GM23338 (cell line): ENCODE data around the gene MYO18B. TPM values are rescaled to one million over a fixed set of nuclear protein-coding genes. Genes with fewer than 3 reads are reported as not detected.

Experiments
- ATAC-seq: fragments of 200-7000 bp; cut with Tn5 transposase; 3 replicates; pipeline ENCODE4 v1.9.1; 2020
- DNase-seq: peaks from one replicate; pipeline ENCODE4 v3.0.0-alpha.2; 2015; ENCODE audit warnings: low spot score
- H2AFZ ChIP-seq: fragments of 200-600 bp; sonication (generic); 2 replicates; pipeline ENCODE4 v1.8.0; 2016; ENCODE audit warnings: antibody characterized with exemption, mild to moderate bottlenecking, moderate library complexity
- H3F3A ChIP-seq: fragments of 200-600 bp; sonication (generic); replicated peaks from 2 replicates; pipeline ENCODE4 v1.8.0; 2017; ENCODE audit warnings: antibody characterized with exemption, mixed run types, low read depth
- H3K27ac ChIP-seq: fragments of 200-600 bp; sonication (generic); 2 replicates; pipeline ENCODE4 v1.6.1; 2016; ENCODE audit warnings: low read depth
- H3K27me3 ChIP-seq: fragments of 200-600 bp; sonication (generic); 2 replicates; pipeline ENCODE4 v1.8.0; 2016; ENCODE audit warnings: mild to moderate bottlenecking, mixed run types, moderate library complexity; ENCODE audit not compliant: insufficient read depth
- H3K36me3 ChIP-seq: fragments of 200-600 bp; sonication (generic); 2 replicates; pipeline ENCODE4 v1.8.0; 2016; ENCODE audit warnings: mild to moderate bottlenecking; ENCODE audit not compliant: insufficient read depth
- H3K4me1 ChIP-seq: fragments of 200-600 bp; sonication (generic); 2 replicates; pipeline ENCODE4 v1.8.0; 2016; ENCODE audit warnings: mild to moderate bottlenecking, moderate library complexity; ENCODE audit not compliant: insufficient read depth
- H3K4me2 ChIP-seq: fragments of 200-600 bp; sonication (generic); 2 replicates; pipeline ENCODE4 v1.7.1; 2017; ENCODE audit warnings: mixed run types
- H3K4me3 ChIP-seq: fragments of 200-600 bp; sonication (generic); 2 replicates; pipeline ENCODE4 v1.6.1; 2016; ENCODE audit warnings: mixed run types
- H3K79me2 ChIP-seq: fragments of 200-600 bp; sonication (generic); replicated peaks from 2 replicates; pipeline ENCODE4 v1.8.0; 2017; ENCODE audit warnings: mild to moderate bottlenecking; ENCODE audit not compliant: insufficient read depth
- H3K9me2 ChIP-seq: fragments of 200-600 bp; sonication (generic); 2 replicates; pipeline ENCODE4 v1.8.0; 2017; ENCODE audit not compliant: insufficient read depth
- H4K20me1 ChIP-seq: fragments of 200-600 bp; sonication (generic); replicated peaks from 2 replicates; pipeline ENCODE4 v1.8.0; 2017; ENCODE audit warnings: mild to moderate bottlenecking; ENCODE audit not compliant: insufficient read depth
- H3K27ac Mint-ChIP-seq: 2 replicates; pipeline ENCODE4 v1.8.0; 2020; ENCODE audit warnings: inconsistent platforms, mild to moderate bottlenecking, moderate library complexity, mixed read lengths
- H3K27me3 Mint-ChIP-seq: 3 replicates; pipeline ENCODE4 v1.8.0; 2022; ENCODE audit warnings: low read depth, mild to moderate bottlenecking, moderate library complexity, mixed read lengths, inconsistent platforms; ENCODE audit not compliant: insufficient read depth, poor library complexity
- H3K36me3 Mint-ChIP-seq: 3 replicates; pipeline ENCODE4 v1.8.0; 2021; ENCODE audit warnings: low read depth, mild to moderate bottlenecking, inconsistent platforms, moderate library complexity, mixed read lengths
- H3K4me1 Mint-ChIP-seq: 3 replicates; pipeline ENCODE4 v1.8.0; 2020; ENCODE audit warnings: mild to moderate bottlenecking, inconsistent platforms, mixed read lengths
- H3K4me3 Mint-ChIP-seq: 3 replicates; pipeline ENCODE4 v1.8.0; 2021; ENCODE audit warnings: moderate library complexity, mild to moderate bottlenecking, inconsistent platforms, mixed read lengths
- H3K9me3 Mint-ChIP-seq: 3 replicates; pipeline ENCODE4 v1.8.0; 2020; ENCODE audit warnings: moderate library complexity, mild to moderate bottlenecking, inconsistent platforms, mixed read lengths
- CTCF ChIP-seq, 2 experiments: fragments of 200-600 bp in 1 of 2; sonication (generic) in 1 of 2; conservative IDR thresholded peaks; 2 replicates each; pipeline versions ENCODE4 v1.5.1 to v1.6.1; 2016 to 2017; ENCODE audit warnings: antibody characterized with exemption in 2 of 2, low read depth in 2 of 2, mild to moderate bottlenecking in 2 of 2, moderate library complexity in 1 of 2
- EZH2phosphoT487 ChIP-seq: fragments of 200-600 bp; sonication (generic); IDR thresholded peaks from one replicate; pipeline ENCODE4 v1.8.1; 2018; ENCODE audit warnings: antibody characterized with exemption; ENCODE audit not compliant: unreplicated experiment
- NANOG ChIP-seq: IDR thresholded peaks from 2 replicates; pipeline ENCODE4 v1.6.1; 2016; ENCODE audit warnings: antibody characterized with exemption, borderline replicate concordance
- STAT1 ChIP-seq: IDR thresholded peaks from one replicate; pipeline ENCODE4 v1.6.1; 2016; ENCODE audit warnings: antibody characterized with exemption; ENCODE audit not compliant: unreplicated experiment
- ZNF114 ChIP-seq: fragments of 250-450 bp; sonication (Bioruptor Pico); IDR thresholded peaks from 2 replicates; pipeline ENCODE4 v1.5.0; 2020; ENCODE audit warnings: mild to moderate bottlenecking, moderate library complexity
- ZNF331 ChIP-seq: fragments of 250-450 bp; sonication (Bioruptor Pico); IDR thresholded peaks from 2 replicates; pipeline ENCODE4 v1.5.0; 2020; ENCODE audit warnings: low read depth, mild to moderate bottlenecking, moderate library complexity
- ZNF462 ChIP-seq: fragments of 250-450 bp; sonication (Bioruptor Pico); IDR thresholded peaks from 2 replicates; pipeline ENCODE4 v1.5.0; 2020; ENCODE audit warnings: mild to moderate bottlenecking, moderate library complexity
- polyA plus RNA-seq: library from polyadenylated mRNA; unstranded; fragments of >200 nt; fragmentation: Nextera tagmentation; extraction: Ambion mirVana; gene quantifications from 2 replicates; pipeline ENCODE4 v1.2.1, GENCODE V29; 2016
- total RNA-seq: library from RNA; depleted of rRNA; stranded (reverse); fragments of >200 nt; shearing (Covaris generic); gene quantifications from 2 replicates; pipeline ENCODE4 v1.2.3, GENCODE V29; 2014

Gene MYO18B
- total and polyA plus RNA-seq, 2 experiments from 2014 or later: 0.36 to 0.45 TPM

- TF ChIP-seq ZNF462 (CRISPR knock-in tag) (no peak), NANOG (no peak), CTCF (conservative IDR thresholded peaks at IDR 0.05; ENCODE audit: low read depth in 2 of 2) (no peak), EZH2phosphoT487 (no peak)
Observed at GRCh38 chr22:26033071-26033470, 291.1 kb downstream of the MYO18B start (continued).

GRCh38 chr22:26033586-26033985, 291.6 kb downstream of the MYO18B start:
- Mint-ChIP-seq H3K9me3 (peaks cover 29% of the 10 kb centered on the region), H3K36me3 (peaks cover 16% of the 10 kb centered on the region; the same call in 2 of the 3 replicates), H3K4me3 (no peak overlapping the region), H3K4me1 (peaks cover 2% of the 10 kb centered on the region; the same call in 1 of the 3 replicates), H3K27me3 (peaks cover 4% of the 10 kb centered on the region), H3K27ac (no peak overlapping the region)
- no peak overlapping the region for H3K4me2 ChIP-seq
- no peak overlapping the region for H3K4me3 ChIP-seq
- no peaks in the 10 kb centered on the region; the same call in 1 of the 2 replicates for H3K36me3 ChIP-seq
- DNase-seq: no peak
- no peak overlapping the region for H3K27ac ChIP-seq
- H3K4me1 ChIP-seq: 0 out of 2 replicates have a peak, but pooled peaks cover 1% of the 10 kb centered on the region
- no peaks in the 10 kb centered on the region for H3K79me2 ChIP-seq
- no peak overlapping the region for H2AFZ ChIP-seq
- no peak for ATAC-seq
- 0 out of 2 replicates have a peak, but pooled peaks cover 3% of the 10 kb centered on the region for H3K9me2 ChIP-seq
- H3K27me3 ChIP-seq: no peaks in the 10 kb centered on the region
- no peaks in the 10 kb centered on the region for H3F3A ChIP-seq
- no peaks in the 10 kb centered on the region for H4K20me1 ChIP-seq
- TF ChIP-seq STAT1 (no peak), EZH2phosphoT487 (no peak), ZNF331 (CRISPR knock-in tag) (no peak), NANOG (no peak), ZNF462 (CRISPR knock-in tag) (no peak), ZNF114 (CRISPR knock-in tag) (no peak)
